Psoas muscle (tissue), 8 donors: ENCODE results near the gene PUSL1. TPM values are rescaled to one million over a fixed set of nuclear protein-coding genes. Genes with fewer than 3 reads are reported as not detected.

Experiments used
- ATAC-seq, 4 donors: fragments of 200-7000 bp; cut with Tn5 transposase; one replicate each; pipeline ENCODE4 v1.9.1; 2020; ENCODE audit warnings: moderate library complexity in 3 of 4, mild to moderate bottlenecking in 2 of 4
- DNase-seq, 2 donors: peaks; one replicate each; pipeline ENCODE4 v3.0.0-alpha.2; 2020
- H3K27ac ChIP-seq: fragments of 200-600 bp; one replicate; pipeline ENCODE4 v1.8.0; 2022
- H3K27me3 ChIP-seq, 3 donors: fragments of 200-600 bp in 1 of 3; one replicate each; pipeline versions ENCODE4 v1.6.1 to v1.8.0; 2013 to 2022; ENCODE audit warnings: low read length in 2 of 3, mild to moderate bottlenecking in 2 of 3, moderate library complexity in 1 of 3; ENCODE audit not compliant: insufficient read depth in 3 of 3
- H3K36me3 ChIP-seq, 2 donors: fragments of 200-600 bp in 1 of 2; one replicate each; pipeline versions ENCODE4 v1.6.1 to v1.8.0; 2013 to 2022; ENCODE audit warnings: low read depth in 1 of 2, mild to moderate bottlenecking in 1 of 2, moderate library complexity in 1 of 2; ENCODE audit not compliant: insufficient read depth in 1 of 2
- H3K4me1 ChIP-seq: fragments of 200-600 bp; one replicate; pipeline ENCODE4 v1.8.0; 2022
- H3K4me3 ChIP-seq: fragments of 200-600 bp; one replicate; pipeline ENCODE4 v1.8.0; 2022; ENCODE audit warnings: mild to moderate bottlenecking
- H3K9me3 ChIP-seq: fragments of 200-600 bp; one replicate; pipeline ENCODE4 v1.8.0; 2022
- WGBS, 3 donors: extraction: QIAGEN DNeasy Blood & Tissue Kit; methylation state at CpG; one replicate each; pipeline versions ENCODE4 v1.1.6 to v1.1.7; 2013; 5-methylcytosine and 5-hydroxymethylcytosine counted together
- intact Hi-C, 2 donors: fragments of 100-400 bp; cut with DNase I; formaldehyde crosslinking; loops; one replicate each; pipeline versions ENCODE4 v1.11.0 to v1.14.2; 2022
- polyA plus RNA-seq, 3 donors: library from polyadenylated mRNA; stranded (reverse); fragments of 200-250 nt; gene quantifications; one replicate each; pipeline ENCODE4 v1.2.3, GENCODE V29; 2013
- total RNA-seq, 4 donors: library from RNA; stranded (reverse); fragmentation: NEBNext Ultra II Directional in 2 of 4; extraction: Animal tissue kit (Norgen Biotek cat#: 25700) in 2 of 4; gene quantifications; one replicate each; pipeline versions ENCODE4 v1.2.1 to v1.2.4, GENCODE V29; 2021 to 2023
- TF ChIP-seq, protein P1 (sequence below): fragments of 200-600 bp; IDR thresholded peaks from one replicate; pipeline ENCODE4 v1.8.0; 2022; ENCODE audit warnings: antibody characterized with exemption
- donor health status: healthy with polysubstance abuse.
- donor health status: DM: no; HTN: no; CAD: no; lungs with moderate emphysema.
- donor health status: Bipolar disorder and iron deficiency.
- donor health status: healthy.
- donor health status: DM: yes; HTN: yes; CAD: no.
- donor health status: DM: no; HTN: no; CAD: no.
- donor health status: DM: no; HTN: no; CAD: no.
- donor health status: DM: yes; HTN: yes; CAD: no.

The PUSL1 gene
- total and polyA plus RNA-seq, 7 donors: 3.7 to 9.1 (median 7.3) TPM

DNA sequence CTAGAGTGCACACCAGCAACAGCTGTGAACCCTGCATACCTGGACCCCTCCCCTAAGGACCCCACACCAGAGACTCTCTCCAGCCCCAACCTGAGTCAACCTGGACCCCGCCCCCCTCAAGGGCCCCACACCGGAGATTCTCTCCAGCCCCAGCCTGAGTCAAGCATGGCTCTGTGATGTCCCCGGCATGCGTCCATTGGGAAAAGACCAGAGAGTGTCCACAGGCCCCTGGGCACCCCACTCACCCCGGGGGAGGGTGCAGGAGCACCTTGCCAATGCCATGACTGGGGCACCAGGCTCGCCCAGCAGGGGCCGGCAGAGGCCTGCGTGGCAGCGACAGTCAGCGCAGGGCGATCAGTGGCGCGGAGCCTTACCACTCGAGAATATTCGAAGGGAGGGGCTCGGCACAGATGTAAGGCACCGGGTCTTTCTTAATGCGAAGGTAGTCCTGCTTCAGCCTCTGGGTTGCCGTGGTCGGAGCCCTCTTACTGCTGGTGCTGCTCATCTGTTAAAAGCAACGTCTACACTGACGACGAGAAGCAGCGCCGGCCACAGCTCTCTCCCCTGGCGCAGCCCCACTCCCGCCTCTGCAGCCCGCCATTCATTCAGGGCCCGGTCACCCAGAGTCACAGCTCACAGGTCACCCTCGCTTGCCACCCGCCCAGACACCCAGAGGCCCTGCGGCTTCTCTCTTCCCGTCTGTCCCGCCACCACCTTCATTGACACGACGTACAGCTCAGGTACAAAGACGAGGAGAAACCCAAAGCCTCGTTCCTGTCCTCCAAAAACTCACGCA is 40.7 kb upstream of the PUSL1 start:
- Histone ChIP-seq H3K36me3 (peaks cover 0 to 64% of the 10 kb centered on the region in 2 donors), H3K4me3 (no peak overlapping the region), H3K27me3 (no peaks in the 10 kb centered on the region), H3K4me1 (peaks cover 34% of the 10 kb centered on the region), H3K9me3 (no peaks in the 10 kb centered on the region), H3K27ac (no peak overlapping the region)
- no peak for ATAC-seq
- TF ChIP-seq, protein P1, sequence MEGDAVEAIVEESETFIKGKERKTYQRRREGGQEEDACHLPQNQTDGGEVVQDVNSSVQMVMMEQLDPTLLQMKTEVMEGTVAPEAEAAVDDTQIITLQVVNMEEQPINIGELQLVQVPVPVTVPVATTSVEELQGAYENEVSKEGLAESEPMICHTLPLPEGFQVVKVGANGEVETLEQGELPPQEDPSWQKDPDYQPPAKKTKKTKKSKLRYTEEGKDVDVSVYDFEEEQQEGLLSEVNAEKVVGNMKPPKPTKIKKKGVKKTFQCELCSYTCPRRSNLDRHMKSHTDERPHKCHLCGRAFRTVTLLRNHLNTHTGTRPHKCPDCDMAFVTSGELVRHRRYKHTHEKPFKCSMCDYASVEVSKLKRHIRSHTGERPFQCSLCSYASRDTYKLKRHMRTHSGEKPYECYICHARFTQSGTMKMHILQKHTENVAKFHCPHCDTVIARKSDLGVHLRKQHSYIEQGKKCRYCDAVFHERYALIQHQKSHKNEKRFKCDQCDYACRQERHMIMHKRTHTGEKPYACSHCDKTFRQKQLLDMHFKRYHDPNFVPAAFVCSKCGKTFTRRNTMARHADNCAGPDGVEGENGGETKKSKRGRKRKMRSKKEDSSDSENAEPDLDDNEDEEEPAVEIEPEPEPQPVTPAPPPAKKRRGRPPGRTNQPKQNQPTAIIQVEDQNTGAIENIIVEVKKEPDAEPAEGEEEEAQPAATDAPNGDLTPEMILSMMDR: no peak
- intact Hi-C loops: no loop called here
- DNase-seq: no peak
- 90 to 95% (median 92%) methylated on average over 39 of the region's 39 CpGs for WGBS, 3 donors

DNA sequence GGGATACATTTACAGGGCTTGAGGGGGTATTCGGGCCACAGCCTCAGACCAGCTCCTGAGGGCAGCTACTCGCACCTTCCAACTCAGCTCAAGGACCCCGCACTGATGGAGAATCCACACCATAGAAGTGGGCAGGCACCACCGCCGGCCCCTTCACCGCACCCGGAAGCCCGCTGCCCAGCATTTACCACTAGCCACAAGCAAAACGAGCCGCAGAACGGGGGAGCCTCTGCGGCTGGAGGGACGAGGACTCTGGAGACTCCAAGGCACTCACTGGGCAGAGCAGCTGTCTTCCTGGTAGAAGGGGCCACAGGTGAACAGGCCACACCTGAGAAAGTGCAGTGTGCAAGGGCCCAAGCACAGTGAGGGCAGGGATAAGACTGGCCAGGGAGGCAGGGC is 40.1 kb upstream of the PUSL1 start:
- intact Hi-C loops: no loop called here
- no peak overlapping the region for H3K27ac ChIP-seq
- no peaks in the 10 kb centered on the region for H3K27me3 ChIP-seq
- no peaks in the 10 kb centered on the region for H3K9me3 ChIP-seq
- H3K4me3 ChIP-seq: no peak overlapping the region
- DNase-seq (no peak), ATAC-seq (no peak)
- TF ChIP-seq, protein P1: no peak
- H3K36me3 ChIP-seq: peaks cover 0 to 58% of the 10 kb centered on the region in 2 donors
- 91 to 96% (median 91%) methylated on average over 13 of the region's 13 CpGs for WGBS, 3 donors
- H3K4me1 ChIP-seq: peaks cover 35% of the 10 kb centered on the region

DNA sequence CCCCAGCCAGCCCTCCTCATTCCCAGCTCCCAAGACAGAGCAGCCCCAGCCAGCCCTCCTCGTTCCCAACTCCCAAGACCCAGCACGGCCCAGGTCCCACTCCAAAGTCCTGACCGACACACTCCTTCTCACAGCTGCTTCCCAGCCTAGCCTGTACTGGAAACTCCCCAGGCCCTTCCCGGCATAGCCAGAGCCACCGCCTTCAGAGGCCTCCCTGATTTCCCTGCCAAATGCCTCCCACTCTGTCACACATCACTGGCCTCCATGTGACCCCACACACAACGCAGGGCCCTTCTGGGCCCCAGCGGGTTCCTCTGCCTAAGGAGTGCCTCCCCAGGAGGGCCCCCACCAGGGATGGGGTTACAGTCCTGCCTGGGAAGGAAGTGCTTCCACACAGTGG is 37.6 kb upstream of the PUSL1 start:
- intact Hi-C loops: loop anchor here (5.0 to 10.0 kb wide), 3 partner anchors 39 to 236 kb away; partner anchors contain the start of genes B3GALT6 (in 2 of the 2), SDF4 (in 2 of the 2) and C1orf159 (in 1 of the 2)
- WGBS, 3 donors: 38 to 57% (median 53%) methylated on average over 7 of the region's 7 CpGs
- TF ChIP-seq, protein P1: no peak

DNA sequence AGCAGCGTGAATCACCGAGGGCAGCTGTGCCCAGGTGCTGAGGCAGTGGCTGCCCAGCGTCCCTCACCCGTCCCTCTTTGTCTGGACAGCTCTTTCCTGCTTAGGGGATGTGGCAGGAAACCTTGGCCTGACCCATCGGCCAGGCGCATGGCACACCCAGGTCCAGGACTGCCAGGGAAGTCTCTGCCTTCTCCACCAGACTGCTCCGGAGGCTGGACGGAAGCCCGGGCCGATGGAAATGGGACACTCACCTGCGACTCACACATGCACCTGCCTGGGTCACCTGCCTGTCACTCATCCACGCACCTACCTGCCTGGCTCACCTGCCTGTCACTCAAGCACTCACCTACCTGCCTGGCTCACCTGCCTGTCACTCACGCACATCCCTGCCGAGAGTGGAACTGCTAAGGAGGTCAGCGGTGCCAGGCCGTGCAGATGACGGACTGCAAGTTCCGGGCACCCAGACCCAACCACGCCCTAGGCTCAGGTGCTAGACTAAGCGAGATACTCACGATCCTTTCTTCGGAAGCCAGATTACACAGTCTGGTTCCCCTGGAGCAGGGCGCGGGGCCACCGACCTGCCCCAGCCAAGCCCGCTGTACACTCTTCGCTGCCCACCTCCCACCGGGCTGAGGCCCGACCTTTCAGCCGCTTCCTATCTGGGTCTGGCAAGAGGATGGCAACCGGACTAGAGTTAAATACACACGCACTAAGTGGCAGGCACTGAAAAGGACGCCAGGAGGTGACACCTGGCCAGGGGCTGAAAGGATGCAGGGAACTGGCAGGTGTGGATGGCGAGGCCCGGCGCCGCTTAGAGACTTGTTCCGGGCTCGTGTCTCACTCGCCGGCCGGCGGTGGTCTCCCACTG is 35.8 kb upstream of the PUSL1 start:
- peaks cover 0 to 18% of the 10 kb centered on the region in 2 donors for H3K36me3 ChIP-seq
- H3K9me3 ChIP-seq: no peaks in the 10 kb centered on the region
- H3K4me3 ChIP-seq: peak overlapping the region; percentile 71
- no peaks in the 10 kb centered on the region for H3K27me3 ChIP-seq
- intact Hi-C loops: loop anchor here (2.0 to 10.0 kb wide), 4 partner anchors 40 to 238 kb away; partner anchors contain the start of genes B3GALT6 (in 2 of the 2), SDF4 (in 2 of the 2), C1orf159 (in 1 of the 2) and DVL1 (in 1 of the 2)
- 21 to 26% (median 23%) methylated on average over 43 of the region's 43 CpGs for WGBS, 3 donors
- H3K4me1 ChIP-seq: peaks cover 45% of the 10 kb centered on the region
- DNase-seq (peak in 1 of 2 donors; percentile 62), ATAC-seq (no peak)
- peak overlapping the region; percentile 88 for H3K27ac ChIP-seq
- TF ChIP-seq, protein P1: no peak

More for the DNA sequence above, 37.6 kb upstream of the PUSL1 start:
- Histone ChIP-seq H3K27me3 (no peaks in the 10 kb centered on the region), H3K4me3 (peak overlapping the region; percentile 71), H3K36me3 (peaks cover 0 to 36% of the 10 kb centered on the region in 2 donors), H3K27ac (peak overlapping the region; percentile 14), H3K9me3 (no peaks in the 10 kb centered on the region), H3K4me1 (peaks cover 45% of the 10 kb centered on the region)
- ATAC-seq (no peak), DNase-seq (no peak)
